ENCODE measurements around the gene ANGEL2.
"Not testable (repeated sequence)": the region's sequence is repeated elsewhere in the genome, so short reads cannot be mapped to it uniquely, and the experiment has no call there.

- not testable (repeated sequence) for TF ChIP-seq EZH2phosphoT487 (conservative IDR thresholded peaks at IDR 0.05; ENCODE audit: low read length); CTCF (IDR thresholded peaks at IDR 0.05; ENCODE audit: insufficient read depth, low read length, poor library complexity, severe bottlenecking)
Measured at GRCh38 chr1:213027024-213027423, 11.4 kb upstream of the ANGEL2 start.
